ENCODE results near the gene TWIST2. TPM values are rescaled to one million over a fixed set of nuclear protein-coding genes. Genes with fewer than 3 reads are reported as not detected.

Gene TWIST2
- total and polyA plus RNA-seq, 2 donors from 2014 or later: 0.56 to 1.4 TPM

DNA sequence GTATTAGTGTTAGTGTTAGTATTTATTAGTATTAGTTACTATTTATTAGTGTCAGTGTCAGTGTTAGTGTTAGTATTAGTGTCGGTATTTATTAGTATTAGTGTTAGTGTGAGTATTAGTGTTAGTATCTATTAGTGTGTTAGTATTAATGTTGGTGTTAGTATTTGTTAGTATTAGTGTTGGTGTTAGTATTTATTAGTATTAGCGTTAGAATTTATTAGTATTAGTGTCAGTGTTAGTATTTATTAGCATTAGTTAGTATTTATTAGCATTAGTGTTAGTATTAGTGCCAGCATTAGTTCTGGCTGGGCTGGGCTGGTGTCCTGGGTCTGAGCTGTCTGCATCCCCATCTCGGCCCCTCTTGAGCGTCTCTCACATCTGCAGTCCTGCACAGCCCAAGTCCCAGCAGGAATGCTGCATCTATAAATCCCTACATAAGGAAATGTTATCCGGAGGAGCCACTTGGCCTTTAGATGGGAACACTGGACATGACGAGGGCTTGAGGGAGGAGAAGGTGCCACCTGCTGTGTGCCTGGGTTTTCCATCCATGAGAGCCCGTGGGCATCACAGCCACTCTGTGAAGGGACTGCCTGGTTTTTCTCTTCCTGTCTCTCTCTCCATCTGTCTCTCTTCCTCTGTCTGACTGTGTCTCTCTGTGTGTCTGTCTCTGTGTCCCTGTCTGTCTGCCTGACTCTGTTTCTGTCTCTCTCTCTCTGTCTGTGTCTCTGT, 33.6 kb downstream of the TWIST2 start:
- FAIRE-seq (no peak), DNase-seq (peak in 3 of 5 donors; percentile 46 to 68 (median 55))
- no peaks in the 10 kb centered on the region for H3K4me1 ChIP-seq (ENCODE audit: control insufficient read depth in 2 of 3, insufficient read depth in 2 of 3, low read depth in 1 of 3, low read length in 3 of 3)
- no peaks in the 10 kb centered on the region for H3K36me3 ChIP-seq (ENCODE audit: control insufficient read depth in 2 of 3, insufficient read depth in 3 of 3, low read length in 3 of 3)
- H3K4me3 ChIP-seq (ENCODE audit: low read length in 3 of 3): no peak overlapping the region
- no peak overlapping the region for H3K9ac ChIP-seq (ENCODE audit: low read length in 3 of 3)
- intact Hi-C loops (cut with DNase I): no loop called here
- H3K27me3 ChIP-seq (ENCODE audit: control insufficient read depth, insufficient read depth, low read length): no peaks in the 10 kb centered on the region
- H3K9me3 ChIP-seq (ENCODE audit: control insufficient read depth in 2 of 3, insufficient read depth in 1 of 3, low read length in 3 of 3): no peaks in the 10 kb centered on the region
- TF ChIP-seq, protein P1, sequence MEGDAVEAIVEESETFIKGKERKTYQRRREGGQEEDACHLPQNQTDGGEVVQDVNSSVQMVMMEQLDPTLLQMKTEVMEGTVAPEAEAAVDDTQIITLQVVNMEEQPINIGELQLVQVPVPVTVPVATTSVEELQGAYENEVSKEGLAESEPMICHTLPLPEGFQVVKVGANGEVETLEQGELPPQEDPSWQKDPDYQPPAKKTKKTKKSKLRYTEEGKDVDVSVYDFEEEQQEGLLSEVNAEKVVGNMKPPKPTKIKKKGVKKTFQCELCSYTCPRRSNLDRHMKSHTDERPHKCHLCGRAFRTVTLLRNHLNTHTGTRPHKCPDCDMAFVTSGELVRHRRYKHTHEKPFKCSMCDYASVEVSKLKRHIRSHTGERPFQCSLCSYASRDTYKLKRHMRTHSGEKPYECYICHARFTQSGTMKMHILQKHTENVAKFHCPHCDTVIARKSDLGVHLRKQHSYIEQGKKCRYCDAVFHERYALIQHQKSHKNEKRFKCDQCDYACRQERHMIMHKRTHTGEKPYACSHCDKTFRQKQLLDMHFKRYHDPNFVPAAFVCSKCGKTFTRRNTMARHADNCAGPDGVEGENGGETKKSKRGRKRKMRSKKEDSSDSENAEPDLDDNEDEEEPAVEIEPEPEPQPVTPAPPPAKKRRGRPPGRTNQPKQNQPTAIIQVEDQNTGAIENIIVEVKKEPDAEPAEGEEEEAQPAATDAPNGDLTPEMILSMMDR (IDR thresholded peaks at IDR 0.05; ENCODE audit: borderline replicate concordance, extremely low read depth, insufficient read depth): no peak
- H3K27ac ChIP-seq (ENCODE audit: low read depth in 2 of 2, low read length in 2 of 2): no peak overlapping the region

DNA sequence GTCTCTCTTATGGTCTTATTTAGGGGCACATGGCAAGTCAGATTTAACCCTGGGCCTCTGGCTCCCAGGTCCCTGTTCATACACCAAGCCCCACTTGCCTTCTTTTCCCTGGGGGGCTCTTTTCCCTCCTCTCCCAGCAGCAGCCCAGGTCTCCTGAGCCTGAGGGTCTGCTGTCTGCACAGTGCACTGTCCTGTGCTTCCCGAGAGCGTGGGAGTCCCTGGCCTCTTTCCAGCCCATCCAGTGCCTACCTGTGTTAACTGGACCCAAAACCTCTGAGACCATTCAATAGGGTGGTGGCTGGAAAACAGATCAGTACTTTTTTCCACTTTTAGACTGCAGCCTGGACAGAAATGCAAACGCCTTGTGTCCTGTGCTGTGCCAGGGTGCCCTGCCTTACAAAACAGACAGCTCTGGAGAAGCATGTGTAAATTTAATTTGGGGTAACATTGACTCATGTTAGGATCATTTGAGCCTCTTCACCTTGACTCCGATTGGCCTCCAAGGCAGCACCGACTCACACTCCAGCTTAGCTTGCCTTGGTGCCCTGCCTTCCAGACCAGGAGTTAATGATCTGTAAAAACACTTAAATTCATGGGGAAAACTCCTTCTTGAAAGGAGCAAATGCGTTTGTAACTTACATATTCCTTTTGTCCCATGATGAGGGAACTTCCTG, 34.3 kb downstream of the TWIST2 start:
- Histone ChIP-seq H3K9me3 (ENCODE audit: control insufficient read depth in 2 of 3, insufficient read depth in 1 of 3, low read length in 3 of 3) (no peaks in the 10 kb centered on the region), H3K4me1 (ENCODE audit: control insufficient read depth in 2 of 3, insufficient read depth in 2 of 3, low read depth in 1 of 3, low read length in 3 of 3) (no peaks in the 10 kb centered on the region), H3K4me3 (ENCODE audit: low read length in 3 of 3) (no peak overlapping the region), H3K36me3 (ENCODE audit: control insufficient read depth in 2 of 3, insufficient read depth in 3 of 3, low read length in 3 of 3) (no peaks in the 10 kb centered on the region), H3K27me3 (ENCODE audit: control insufficient read depth, insufficient read depth, low read length) (no peaks in the 10 kb centered on the region), H3K9ac (ENCODE audit: low read length in 3 of 3) (no peak overlapping the region), H3K27ac (ENCODE audit: low read depth in 2 of 2, low read length in 2 of 2) (no peak overlapping the region)
- no peak for FAIRE-seq
- intact Hi-C loops (cut with DNase I): no loop called here
- TF ChIP-seq, protein P1 (IDR thresholded peaks at IDR 0.05; ENCODE audit: borderline replicate concordance, extremely low read depth, insufficient read depth): no peak
- no peak for DNase-seq

DNA sequence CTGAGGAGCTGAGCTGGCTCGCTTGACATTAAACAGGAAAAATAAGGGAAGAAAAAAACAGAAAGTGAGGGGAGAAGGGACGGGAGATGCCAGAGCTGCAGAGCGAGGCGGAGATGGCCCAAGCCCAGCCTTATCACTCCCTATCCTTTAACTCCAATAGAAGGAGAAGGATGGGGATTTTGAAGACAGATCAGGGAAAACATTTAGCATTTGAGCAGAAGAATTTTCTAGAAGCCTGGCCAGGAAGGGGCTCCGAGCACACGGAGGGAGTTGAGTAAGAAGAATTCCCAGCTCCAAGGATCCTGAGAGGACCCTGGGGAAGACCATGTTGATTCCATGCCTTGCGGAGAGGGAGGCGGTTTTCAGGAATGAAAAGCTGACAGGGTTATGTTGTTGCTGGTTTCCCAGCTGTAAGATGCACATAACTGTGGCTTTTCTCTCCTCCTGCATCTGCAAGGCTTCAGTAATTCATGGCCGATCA, 35.6 kb downstream of the TWIST2 start:
- Histone ChIP-seq H3K9ac (ENCODE audit: low read length in 3 of 3) (no peak overlapping the region), H3K4me3 (ENCODE audit: low read length in 3 of 3) (no peak overlapping the region), H3K27me3 (ENCODE audit: control insufficient read depth, insufficient read depth, low read length) (no peaks in the 10 kb centered on the region), H3K9me3 (ENCODE audit: control insufficient read depth in 2 of 3, insufficient read depth in 1 of 3, low read length in 3 of 3) (no peaks in the 10 kb centered on the region), H3K36me3 (ENCODE audit: control insufficient read depth in 2 of 3, insufficient read depth in 3 of 3, low read length in 3 of 3) (no peaks in the 10 kb centered on the region), H3K4me1 (ENCODE audit: control insufficient read depth in 2 of 3, insufficient read depth in 2 of 3, low read depth in 1 of 3, low read length in 3 of 3) (no peaks in the 10 kb centered on the region), H3K27ac (ENCODE audit: low read depth in 2 of 2, low read length in 2 of 2) (no peak overlapping the region)
- intact Hi-C loops (cut with DNase I): no loop called here
- DNase-seq (peak in 2 of 5 donors; percentile 43 to 73), FAIRE-seq (no peak)
- TF ChIP-seq, protein P1 (IDR thresholded peaks at IDR 0.05; ENCODE audit: borderline replicate concordance, extremely low read depth, insufficient read depth): no peak
